Epithelial cell of prostate (primary cell): ENCODE data around the gene ZNF611.
A peak's percentile ranks its signal among the peaks of the same experiment; 100 is the strongest.
"Not testable (repeated sequence)": the region's sequence is repeated elsewhere in the genome, so short reads cannot be mapped to it uniquely, and the experiment has no call there.

Source experiments
- DNase-seq: peaks from one replicate; pipeline ENCODE4 v3.0.0-alpha.2; 2011; ENCODE audit warnings: low read depth, low spot score
- H3K27ac ChIP-seq: fragments of 450-650 bp; 2 replicates; pipeline ENCODE4 v1.5.1; 2017; ENCODE audit warnings: mild to moderate bottlenecking

Gene ZNF611

DNA sequence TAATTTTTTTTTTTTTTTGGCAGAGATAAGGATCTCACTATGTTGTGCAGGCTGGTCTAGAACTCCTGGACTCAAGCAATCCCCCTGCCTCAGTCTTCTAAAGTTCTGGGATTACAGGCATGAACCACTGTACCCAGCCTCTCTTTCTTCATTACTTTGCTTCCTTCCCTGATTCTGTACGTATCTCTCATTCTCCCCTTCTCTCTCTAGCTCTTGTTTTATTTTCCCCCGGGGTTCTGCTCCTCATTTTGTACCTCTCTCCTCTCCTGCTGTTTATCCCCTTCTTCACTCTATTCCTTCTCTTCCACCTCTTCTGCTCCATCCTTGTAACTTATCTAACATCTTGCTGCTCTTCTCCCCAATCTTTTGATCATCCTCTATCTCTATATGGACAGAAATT lies 46.5 kb downstream of the ZNF611 start:
- peak overlapping the region; percentile 96 for H3K27ac ChIP-seq
- DNase-seq: no peak

DNA sequence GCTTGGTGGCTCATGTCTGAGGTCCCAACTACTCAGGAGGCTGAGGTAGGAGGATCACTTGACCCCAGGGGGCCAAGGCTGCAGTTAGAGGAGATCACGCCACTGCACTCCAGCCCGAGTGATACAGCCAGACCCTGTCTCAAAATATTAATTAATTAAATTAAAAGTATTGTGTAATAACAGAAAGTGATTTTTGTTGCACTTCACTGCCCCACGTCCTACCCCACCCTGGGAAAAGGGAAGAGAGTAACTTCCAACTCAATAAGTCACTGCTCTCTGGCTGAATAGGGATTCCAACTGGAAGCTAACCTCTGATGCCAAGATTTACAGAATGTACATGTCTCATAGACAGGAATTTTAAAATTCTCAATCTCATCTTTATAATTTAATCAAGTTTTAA lies 47.2 kb downstream of the ZNF611 start:
- DNase-seq: no peak
- peak overlapping the region; percentile 96 for H3K27ac ChIP-seq

DNA sequence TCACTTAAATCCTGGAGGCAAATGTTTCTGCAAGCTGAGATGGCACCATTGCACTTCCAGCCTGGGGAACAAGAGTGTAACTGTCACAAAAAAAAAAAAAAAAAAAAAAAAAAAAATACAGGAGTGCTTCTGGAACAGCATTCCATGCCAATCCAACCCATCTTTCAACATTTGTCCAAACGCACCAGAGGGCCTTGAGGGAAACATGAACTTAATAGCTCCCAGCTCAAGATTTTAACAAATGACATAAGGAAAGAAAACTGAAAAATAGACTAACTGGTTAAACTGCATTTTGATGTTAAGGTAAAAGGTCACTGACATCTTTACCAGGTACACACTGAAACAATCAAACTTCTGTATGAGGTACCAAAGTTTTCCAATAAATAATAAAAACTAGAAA lies 49.0 kb downstream of the ZNF611 start:
- no peak for DNase-seq
- no peak overlapping the region for H3K27ac ChIP-seq

DNA sequence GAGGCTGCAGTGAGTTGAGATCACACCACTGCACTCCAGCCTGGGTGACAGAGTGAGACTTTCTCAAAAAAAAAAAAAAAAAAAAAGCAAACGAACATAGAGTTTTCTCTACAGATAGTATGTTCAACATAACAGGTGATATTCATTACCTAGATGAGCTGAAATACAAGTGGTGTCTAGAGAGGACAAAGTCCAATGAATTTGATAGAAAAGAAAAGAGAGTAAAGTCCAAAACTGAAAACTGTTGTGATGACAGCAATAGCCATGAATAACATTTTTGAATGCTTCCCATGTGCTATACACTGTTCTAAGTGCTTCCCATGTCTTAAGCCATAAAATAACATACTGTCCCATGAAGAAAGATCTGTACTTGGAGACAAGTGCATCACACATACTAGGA lies 53.6 kb downstream of the ZNF611 start:
- not testable (repeated sequence) for DNase-seq
- H3K27ac ChIP-seq: peak overlapping the region; percentile 24

DNA sequence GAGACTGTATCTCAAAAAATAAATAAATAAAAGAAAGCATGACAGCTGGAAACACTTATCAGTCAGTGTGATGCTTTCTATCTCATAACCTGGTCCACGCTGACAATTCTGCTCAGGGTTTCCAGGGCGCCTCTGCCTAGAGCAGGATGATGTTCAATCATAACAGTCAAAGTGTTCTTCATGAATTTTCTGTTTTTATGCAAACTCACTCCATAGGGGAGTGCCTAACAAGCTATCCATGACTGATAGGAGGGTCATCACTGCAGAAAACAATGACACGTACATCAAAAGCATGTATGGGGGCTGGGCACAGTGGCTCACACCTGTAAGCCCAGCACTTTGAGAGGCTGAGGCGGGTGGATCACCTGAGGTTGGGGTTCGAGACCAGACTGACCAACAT lies 55.2 kb downstream of the ZNF611 start:
- no peak for DNase-seq
- peak overlapping the region; percentile 57 for H3K27ac ChIP-seq

DNA sequence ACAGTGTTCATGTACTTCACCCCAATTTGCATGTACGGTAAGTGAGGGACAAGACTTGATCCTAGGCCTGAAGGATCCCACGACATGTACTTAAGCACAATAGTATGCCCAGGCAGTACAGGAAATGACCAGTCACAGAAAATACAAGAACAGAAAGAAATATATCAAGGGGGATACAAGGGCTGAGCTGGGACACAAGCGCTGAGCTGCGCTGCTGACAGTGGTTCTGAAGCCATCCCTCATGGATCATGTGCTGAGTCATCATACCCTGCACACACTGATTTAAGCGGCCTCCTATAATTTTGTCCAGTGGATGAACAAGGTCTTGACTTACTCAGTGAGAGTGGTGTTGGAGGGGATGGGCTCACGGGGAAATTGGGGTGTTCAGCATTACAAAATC lies 59.6 kb downstream of the ZNF611 start:
- peak overlapping the region; percentile 98 for H3K27ac ChIP-seq
- not testable (repeated sequence) for DNase-seq

DNA sequence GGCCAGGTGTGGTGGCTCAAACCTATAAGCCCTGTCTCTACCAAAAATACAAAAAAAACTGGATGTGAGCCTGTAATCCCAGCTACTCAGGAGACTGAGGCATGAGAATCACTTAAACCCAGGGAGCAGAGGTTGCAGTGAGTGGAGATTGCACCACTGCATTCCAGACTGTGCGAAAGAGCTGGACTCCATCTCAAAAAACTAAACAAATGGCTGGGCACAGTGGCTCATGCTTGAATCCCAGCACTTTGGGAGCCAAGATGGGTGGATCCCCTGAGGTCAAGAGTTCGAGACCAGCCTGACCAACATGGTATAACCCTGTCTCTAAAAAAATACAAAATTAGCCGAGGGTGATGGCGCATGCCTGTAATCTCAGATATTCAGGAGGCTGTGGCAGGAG lies 61.8 kb downstream of the ZNF611 start:
- no peak for DNase-seq

DNA sequence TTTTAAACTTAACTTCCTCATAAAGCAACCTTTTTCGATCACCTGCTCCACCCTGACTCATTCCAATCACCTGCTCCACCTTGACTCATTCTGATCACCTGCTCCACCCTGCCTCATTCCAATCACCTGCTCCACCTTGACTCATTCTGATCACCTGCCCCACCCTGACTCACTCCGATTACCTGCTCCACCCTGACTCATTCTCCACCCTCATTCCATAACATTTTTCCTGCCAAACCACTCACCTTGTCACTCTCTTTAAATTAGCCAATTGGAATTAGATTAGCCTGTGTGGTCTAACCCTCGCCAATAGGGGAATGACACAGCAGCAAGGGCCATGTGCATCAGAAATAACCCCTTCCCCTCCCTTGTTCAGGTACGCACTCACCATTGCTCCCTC lies 64.8 kb downstream of the ZNF611 start:
- H3K27ac ChIP-seq: peak overlapping the region; percentile 98

More for the DNA sequence above, 61.8 kb downstream of the ZNF611 start:
- H3K27ac ChIP-seq: peak overlapping the region; percentile 98

DNA sequence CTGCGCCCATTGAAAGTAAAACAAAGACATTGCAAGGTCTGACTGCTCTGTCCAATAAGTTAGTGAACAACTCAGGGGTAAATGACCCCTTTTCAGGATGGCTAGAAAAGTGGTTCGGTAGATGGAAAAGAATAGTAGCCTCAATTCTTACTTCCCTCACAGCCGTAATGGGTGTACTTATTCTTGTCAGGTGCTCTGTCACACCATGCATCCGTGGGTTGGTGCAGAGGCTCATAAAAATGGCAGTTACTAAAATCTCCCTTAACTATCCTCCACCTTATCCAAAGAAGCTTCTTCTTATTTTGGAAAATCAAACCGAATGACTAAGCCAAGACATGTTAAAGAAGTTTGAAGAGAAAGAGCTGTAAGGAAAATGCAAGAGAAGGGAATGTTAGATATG lies 65.3 kb downstream of the ZNF611 start:
- peak overlapping the region; percentile 98 for H3K27ac ChIP-seq
- DNase-seq: no peak

More for the DNA sequence above, 64.8 kb downstream of the ZNF611 start:
- peak; percentile 95 for DNase-seq

DNA sequence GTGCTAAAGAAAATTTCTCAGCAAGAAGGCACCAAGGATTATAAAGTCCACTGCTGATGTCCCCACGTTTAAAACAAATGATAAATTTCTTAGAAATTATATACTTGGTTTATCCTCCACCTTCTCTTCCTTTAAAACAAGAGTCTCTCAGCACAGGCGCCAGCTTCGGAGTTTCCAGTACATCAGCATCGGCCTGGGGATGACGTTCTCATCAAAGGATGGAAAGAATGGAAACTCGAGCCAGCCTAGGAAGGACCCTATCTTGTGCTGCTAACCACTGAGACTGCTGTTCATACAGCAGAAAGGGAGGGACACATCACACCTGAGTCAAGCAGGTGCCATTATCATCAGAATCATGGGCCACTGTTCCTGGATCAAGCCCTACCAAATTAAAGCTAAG lies 66.9 kb downstream of the ZNF611 start:
- H3K27ac ChIP-seq: peak overlapping the region; percentile 98

DNA sequence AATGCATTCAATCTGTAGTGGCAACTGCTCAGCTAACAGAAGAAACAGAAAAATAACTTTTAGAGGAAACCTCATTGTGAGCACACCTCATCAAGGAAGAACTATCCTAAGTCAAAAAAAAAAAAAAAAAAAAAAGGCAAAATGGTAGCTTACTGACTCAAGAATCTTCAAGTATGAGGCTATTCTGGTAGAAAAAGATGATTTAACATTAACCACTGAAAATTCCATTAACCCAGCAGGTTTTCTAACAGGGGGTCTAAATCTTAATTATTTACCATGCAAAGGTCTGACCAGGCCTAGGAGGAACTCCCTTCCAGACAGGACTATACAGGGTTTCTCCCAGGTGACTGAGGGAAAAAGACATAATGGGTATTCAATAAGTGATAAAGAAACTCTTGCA lies 68.3 kb downstream of the ZNF611 start:
- DNase-seq: no peak
- H3K27ac ChIP-seq: peak overlapping the region; percentile 98

More for the DNA sequence above, 66.9 kb downstream of the ZNF611 start:
- no peak for DNase-seq

DNA sequence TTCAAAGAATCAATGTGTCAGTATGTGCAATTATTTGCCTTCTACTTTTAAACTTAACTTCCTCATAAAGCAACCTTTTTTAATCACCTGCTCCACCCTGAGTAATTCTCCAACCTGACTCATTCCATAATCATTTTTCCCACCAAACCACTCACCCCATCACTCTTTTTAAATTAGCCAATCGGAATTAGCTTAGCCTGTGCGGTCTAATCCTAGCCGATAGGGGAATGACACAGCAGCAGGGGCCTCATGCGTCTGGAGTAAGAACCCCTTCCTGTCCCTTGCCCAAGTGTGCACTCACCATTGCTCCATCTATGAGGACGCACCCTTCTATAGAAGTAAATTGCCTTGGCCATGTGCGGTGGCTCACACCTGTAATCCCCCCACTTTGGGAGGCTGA lies 69.3 kb downstream of the ZNF611 start:
- peak overlapping the region; percentile 98 for H3K27ac ChIP-seq
- DNase-seq: peak; percentile 59

DNA sequence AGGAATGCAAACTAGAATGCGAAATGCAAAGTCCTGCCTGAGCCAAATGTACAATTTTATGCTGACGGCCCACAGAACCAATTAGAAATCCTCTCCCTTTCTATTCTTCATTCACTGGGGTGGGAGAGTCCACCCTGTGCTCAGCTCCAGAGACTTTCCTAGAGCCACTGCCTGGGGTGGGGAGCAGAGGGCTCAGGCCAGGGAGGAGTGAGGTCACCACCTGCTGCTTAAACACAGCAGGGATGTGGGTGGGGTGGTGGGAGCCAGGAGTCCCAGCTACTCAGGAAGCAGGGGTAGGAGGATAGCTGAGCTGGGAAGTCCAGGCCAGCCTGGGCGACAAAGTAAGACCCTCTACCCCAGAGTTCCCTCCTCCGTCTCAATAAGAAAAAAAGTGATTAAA lies 69.8 kb downstream of the ZNF611 start:
- DNase-seq: no peak
- peak overlapping the region; percentile 98 for H3K27ac ChIP-seq

DNA sequence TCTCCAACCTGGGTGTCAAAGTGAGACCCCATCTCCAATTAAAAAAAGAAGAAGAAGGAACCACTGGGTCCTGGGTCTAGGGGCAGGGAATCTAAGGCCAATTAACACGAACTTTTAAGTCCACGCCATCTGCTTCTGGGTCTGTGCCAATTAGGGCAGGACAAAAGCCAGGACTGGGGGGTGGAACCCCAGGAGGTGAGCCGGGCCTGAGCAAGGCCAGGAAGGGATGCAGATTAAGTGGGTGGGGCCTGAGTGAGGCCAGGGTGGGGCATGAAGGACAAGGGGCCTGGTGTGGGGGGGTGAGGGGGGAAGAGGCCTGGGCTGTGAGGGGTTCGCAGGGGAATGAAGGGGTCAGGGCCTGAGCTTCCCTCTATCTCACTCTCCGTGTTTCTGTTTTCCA lies 70.4 kb downstream of the ZNF611 start:
- peak overlapping the region; percentile 98 for H3K27ac ChIP-seq

DNA sequence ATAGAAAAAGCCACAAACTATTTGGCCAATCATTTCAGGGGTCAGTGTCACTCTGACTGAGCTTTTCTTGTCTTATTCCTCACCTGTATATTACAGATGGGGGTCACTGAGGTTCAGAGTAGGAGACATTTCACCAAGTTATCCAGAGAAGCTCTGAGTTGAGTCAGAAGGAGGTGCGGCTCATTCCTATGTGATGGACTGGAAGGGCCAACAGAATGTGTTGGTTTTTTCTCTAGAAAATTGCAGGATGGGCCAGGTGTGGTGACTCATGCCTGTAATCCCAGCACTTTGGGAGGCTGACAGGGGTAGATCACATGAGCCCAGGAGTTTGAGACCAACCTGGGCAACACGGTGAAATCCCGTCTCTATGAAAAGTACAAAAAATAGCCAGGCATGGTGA lies 72.2 kb downstream of the ZNF611 start:
- peak overlapping the region; percentile 98 for H3K27ac ChIP-seq
- peak; percentile 37 for DNase-seq

More for the DNA sequence above, 70.4 kb downstream of the ZNF611 start:
- DNase-seq: no peak

DNA sequence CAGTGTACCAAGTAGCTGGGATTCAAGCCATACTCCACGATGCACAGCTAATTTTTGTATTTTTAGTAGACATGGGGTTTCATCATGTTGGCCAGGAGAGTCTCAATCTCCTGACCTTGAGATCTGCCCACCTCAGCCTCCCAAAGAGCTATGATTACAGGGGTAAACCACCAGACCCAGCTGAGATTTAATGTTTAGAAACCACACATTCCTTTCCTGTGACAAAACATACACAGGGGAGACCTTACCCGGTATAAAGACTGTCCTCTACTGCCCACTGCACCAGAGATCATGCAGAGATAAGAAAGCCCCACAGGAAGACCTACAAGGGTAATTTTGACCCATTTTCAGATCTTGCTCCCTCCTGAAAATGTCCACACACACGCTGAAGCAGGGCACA lies 73.9 kb downstream of the ZNF611 start:
- H3K27ac ChIP-seq: peak overlapping the region; percentile 98
- DNase-seq: no peak

DNA sequence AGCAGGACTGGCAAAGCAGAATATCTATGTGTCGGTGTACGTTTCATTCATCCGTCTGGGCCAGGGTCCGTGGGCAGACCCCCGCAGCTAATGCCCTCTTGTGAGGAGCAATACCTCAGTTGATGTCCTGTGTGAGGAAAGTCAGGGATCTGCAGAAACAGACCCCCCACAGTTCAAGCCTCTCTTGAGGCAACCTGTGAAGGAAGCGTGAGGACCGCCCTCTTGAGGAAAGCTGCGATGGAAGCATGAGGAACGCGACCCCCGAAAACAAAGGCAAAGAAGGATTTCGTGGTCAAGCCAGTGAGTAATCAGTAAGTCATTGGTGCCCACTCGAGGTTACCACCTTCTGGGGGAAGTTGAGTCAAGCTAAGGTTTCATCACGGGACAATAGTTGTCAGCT lies 75.8 kb downstream of the ZNF611 start:
- H3K27ac ChIP-seq: no peak overlapping the region
- no peak for DNase-seq

DNA sequence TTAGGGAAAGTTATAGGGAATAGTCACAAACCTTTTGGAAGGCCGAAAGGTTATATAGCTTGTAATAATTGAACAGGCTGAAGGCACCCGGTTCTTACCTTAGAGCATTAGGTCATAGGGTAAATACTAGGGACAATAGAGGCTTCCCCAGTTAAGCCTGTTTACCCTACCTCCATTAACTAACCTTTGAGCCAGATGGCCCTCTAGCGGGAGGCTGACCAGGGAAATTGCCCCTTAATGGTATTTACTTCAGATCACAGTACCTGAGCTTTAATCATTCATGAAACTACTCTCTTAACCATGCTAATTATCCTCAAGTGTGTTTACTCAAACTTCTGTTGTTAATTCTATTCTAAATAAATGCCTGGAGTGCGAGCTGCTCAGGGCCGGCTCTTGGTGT lies 76.2 kb downstream of the ZNF611 start:
- DNase-seq: no peak
- no peak overlapping the region for H3K27ac ChIP-seq

DNA sequence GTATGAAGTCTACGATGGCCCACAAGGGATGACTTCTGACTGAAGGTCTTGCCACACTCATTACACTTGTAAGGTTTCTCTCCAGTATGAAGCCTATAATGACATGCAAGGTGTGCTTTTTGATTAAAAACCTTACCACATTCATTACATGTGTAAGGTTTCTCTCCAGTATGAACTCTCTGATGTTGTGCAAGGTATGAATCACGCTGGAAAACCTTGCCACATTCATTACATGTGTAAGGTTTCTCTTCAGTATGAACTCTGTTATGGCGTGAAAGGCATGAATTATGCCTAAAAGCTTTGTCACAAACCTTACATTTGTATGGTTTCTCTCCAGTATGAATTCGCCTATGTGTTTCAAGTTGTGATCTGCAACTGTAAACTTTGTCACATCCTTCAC lies 81.7 kb downstream of the ZNF611 start:
- DNase-seq: no peak
- peak overlapping the region; percentile 31 for H3K27ac ChIP-seq
